Endodermal cell (in vitro differentiated cells): Measurements from ENCODE around the gene MAP1LC3B2. TPM values are rescaled to one million over a fixed set of nuclear protein-coding genes. Genes with fewer than 3 reads are reported as not detected.
A peak's percentile ranks its signal among the peaks of the same experiment; 100 is the strongest.
"Not testable (repeated sequence)": the region's sequence is repeated elsewhere in the genome, so short reads cannot be mapped to it uniquely, and the experiment has no call there.

Experiments
- DNase-seq: peaks from one replicate; pipeline ENCODE4 v3.0.0-alpha.2; 2017
- H3K27ac ChIP-seq: 2 replicates; pipeline ENCODE4 v1.5.1; 2013; ENCODE audit warnings: mild to moderate bottlenecking, low read depth, low read length, moderate library complexity
- H3K27me3 ChIP-seq: 2 replicates; pipeline ENCODE4 v1.6.1; 2013; ENCODE audit warnings: mild to moderate bottlenecking, low read length, moderate library complexity; ENCODE audit not compliant: insufficient read depth, control insufficient read depth, poor library complexity, severe bottlenecking
- H3K36me3 ChIP-seq: 2 replicates; pipeline ENCODE4 v1.7.0; 2013; ENCODE audit warnings: mild to moderate bottlenecking, low read length, moderate library complexity; ENCODE audit not compliant: control insufficient read depth, insufficient read depth
- H3K4me1 ChIP-seq: one replicate; pipeline ENCODE4 v1.7.0; 2013; ENCODE audit warnings: low read length; ENCODE audit not compliant: control insufficient read depth, insufficient read depth
- H3K4me3 ChIP-seq: 2 replicates; pipeline ENCODE4 v1.5.1; 2013; ENCODE audit warnings: mild to moderate bottlenecking, low read length, moderate library complexity
- H3K9ac ChIP-seq: 2 replicates; pipeline ENCODE4 v1.6.1; 2013; ENCODE audit warnings: mild to moderate bottlenecking, low read length, moderate library complexity; ENCODE audit not compliant: poor library complexity, severe bottlenecking; ENCODE audit errors: extremely low read depth
- H3K9me3 ChIP-seq: 2 replicates; pipeline ENCODE4 v1.6.1; 2013; ENCODE audit warnings: mild to moderate bottlenecking, low read length, moderate library complexity; ENCODE audit not compliant: control insufficient read depth
- H3K27ac Mint-ChIP-seq: 2 replicates; pipeline ENCODE4 v1.8.0; 2020; ENCODE audit warnings: mixed read lengths
- H3K27me3 Mint-ChIP-seq: 2 replicates; pipeline ENCODE4 v1.8.0; 2021; ENCODE audit warnings: mild to moderate bottlenecking, mixed read lengths; ENCODE audit not compliant: insufficient read depth
- H3K36me3 Mint-ChIP-seq: 2 replicates; pipeline ENCODE4 v1.8.0; 2020; ENCODE audit warnings: low read depth, mixed read lengths
- H3K4me1 Mint-ChIP-seq: 2 replicates; pipeline ENCODE4 v1.8.0; 2020; ENCODE audit warnings: mixed read lengths
- H3K4me3 Mint-ChIP-seq: 2 replicates; pipeline ENCODE4 v1.8.0; 2020; ENCODE audit warnings: mild to moderate bottlenecking, moderate library complexity, mixed read lengths
- H3K9me3 Mint-ChIP-seq: 2 replicates; pipeline ENCODE4 v1.8.0; 2020; ENCODE audit warnings: mild to moderate bottlenecking, mixed read lengths
- WGBS, 2 experiments: methylation state at CpG; one replicate each; pipeline versions ENCODE4 v1.1.5 to v1.1.7; 2013; ENCODE audit warnings: missing lambda C conversion rate in 2 of 2, mixed read lengths in 1 of 2; ENCODE audit not compliant: insufficient coverage in 1 of 2, insufficient read length in 1 of 2; 5-methylcytosine and 5-hydroxymethylcytosine counted together
- total RNA-seq, 2 donors: library from RNA; stranded (reverse); fragmentation: NEBNext Ultra II Directional in 1 of 2; extraction: Animal tissue kit (Norgen Biotek cat#: 25700) in 1 of 2; gene quantifications; 2 replicates in 1 of 2; 3 replicates in 1 of 2; pipeline ENCODE4 v1.2.1, GENCODE V29; 2021
- TF ChIP-seq, protein P1 (sequence below): fragments of 200-600 bp; sonication (generic); conservative IDR thresholded peaks from 2 replicates; pipeline ENCODE4 v1.5.0; 2021; ENCODE audit warnings: antibody characterized with exemption, mild to moderate bottlenecking

MAP1LC3B2 gene
- total RNA-seq, 2 donors from 2014 or later, result 0.80 to 1.4 TPM

GRCh38 chr12:116564080-116564479 is 4.9 kb downstream of the MAP1LC3B2 start:
- no peak overlapping the region for H3K9ac ChIP-seq
- H3K9me3 ChIP-seq, result peaks cover 36% of the 10 kb centered on the region
- TF ChIP-seq, protein P1, sequence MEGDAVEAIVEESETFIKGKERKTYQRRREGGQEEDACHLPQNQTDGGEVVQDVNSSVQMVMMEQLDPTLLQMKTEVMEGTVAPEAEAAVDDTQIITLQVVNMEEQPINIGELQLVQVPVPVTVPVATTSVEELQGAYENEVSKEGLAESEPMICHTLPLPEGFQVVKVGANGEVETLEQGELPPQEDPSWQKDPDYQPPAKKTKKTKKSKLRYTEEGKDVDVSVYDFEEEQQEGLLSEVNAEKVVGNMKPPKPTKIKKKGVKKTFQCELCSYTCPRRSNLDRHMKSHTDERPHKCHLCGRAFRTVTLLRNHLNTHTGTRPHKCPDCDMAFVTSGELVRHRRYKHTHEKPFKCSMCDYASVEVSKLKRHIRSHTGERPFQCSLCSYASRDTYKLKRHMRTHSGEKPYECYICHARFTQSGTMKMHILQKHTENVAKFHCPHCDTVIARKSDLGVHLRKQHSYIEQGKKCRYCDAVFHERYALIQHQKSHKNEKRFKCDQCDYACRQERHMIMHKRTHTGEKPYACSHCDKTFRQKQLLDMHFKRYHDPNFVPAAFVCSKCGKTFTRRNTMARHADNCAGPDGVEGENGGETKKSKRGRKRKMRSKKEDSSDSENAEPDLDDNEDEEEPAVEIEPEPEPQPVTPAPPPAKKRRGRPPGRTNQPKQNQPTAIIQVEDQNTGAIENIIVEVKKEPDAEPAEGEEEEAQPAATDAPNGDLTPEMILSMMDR, result no peak
- no peak overlapping the region for H3K4me3 ChIP-seq
- peaks cover 14% of the 10 kb centered on the region for H3K4me1 Mint-ChIP-seq
- no peak overlapping the region for H3K4me3 Mint-ChIP-seq
- H3K27me3 ChIP-seq, result no peaks in the 10 kb centered on the region
- DNase-seq, result no peak
- H3K9me3 Mint-ChIP-seq, result peaks cover 42% of the 10 kb centered on the region
- H3K27ac ChIP-seq, result no peak overlapping the region
- no peaks in the 10 kb centered on the region for H3K36me3 Mint-ChIP-seq
- H3K27ac Mint-ChIP-seq, result no peak overlapping the region
- no peaks in the 10 kb centered on the region for H3K4me1 ChIP-seq
- no peaks in the 10 kb centered on the region for H3K27me3 Mint-ChIP-seq
- no peaks in the 10 kb centered on the region for H3K36me3 ChIP-seq

- not testable (repeated sequence) for H3K27ac Mint-ChIP-seq, H3K36me3 Mint-ChIP-seq, H3K27me3 Mint-ChIP-seq, H3K4me1 ChIP-seq, DNase-seq, H3K27ac ChIP-seq, H3K4me3 Mint-ChIP-seq, H3K27me3 ChIP-seq, H3K9ac ChIP-seq, H3K36me3 ChIP-seq, H3K4me1 Mint-ChIP-seq
- peaks cover 43% of the 10 kb centered on the region for H3K9me3 Mint-ChIP-seq
- peaks cover 36% of the 10 kb centered on the region for H3K9me3 ChIP-seq
- peak overlapping the region; percentile 57 for H3K4me3 ChIP-seq
- WGBS, 2 experiments, result 90% methylated on average over 2 to 7 of the region's 7 CpGs
These were observed 6.0 kb downstream of the MAP1LC3B2 start for GRCh38 chr12:116565221-116565620.

- H3K36me3 ChIP-seq, result no peaks in the 10 kb centered on the region
- peaks cover 43% of the 10 kb centered on the region for H3K9me3 Mint-ChIP-seq
- no peaks in the 10 kb centered on the region for H3K4me1 ChIP-seq
- H3K27me3 Mint-ChIP-seq, result no peaks in the 10 kb centered on the region
- DNase-seq, result no peak
- no peaks in the 10 kb centered on the region for H3K27me3 ChIP-seq
- no peak overlapping the region for H3K4me3 Mint-ChIP-seq
- H3K9me3 ChIP-seq, result peaks cover 36% of the 10 kb centered on the region
- no peaks in the 10 kb centered on the region for H3K36me3 Mint-ChIP-seq
- peaks cover 5% of the 10 kb centered on the region for H3K4me1 Mint-ChIP-seq
- 94% methylated on average over 2 of the region's 2 CpGs for WGBS, 2 experiments
- H3K27ac Mint-ChIP-seq, result no peak overlapping the region
- H3K4me3 ChIP-seq, result no peak overlapping the region
- H3K9ac ChIP-seq, result no peak overlapping the region
- no peak overlapping the region for H3K27ac ChIP-seq
- TF ChIP-seq, protein P1, result no peak
These were observed 6.8 kb downstream of the MAP1LC3B2 start for GRCh38 chr12:116565963-116566362.

- H3K27ac Mint-ChIP-seq, result no peak overlapping the region
These were observed 9.0 kb downstream of the MAP1LC3B2 start for GRCh38 chr12:116568203-116568602.

More at GRCh38 chr12:116568203-116568602, 9.0 kb downstream of the MAP1LC3B2 start:
- no peak for DNase-seq
- Histone ChIP-seq H3K27ac (no peak overlapping the region), H3K9ac (no peak overlapping the region), H3K4me3 (no peak overlapping the region), H3K36me3 (no peaks in the 10 kb centered on the region), H3K9me3 (peaks cover 29% of the 10 kb centered on the region), H3K27me3 (no peaks in the 10 kb centered on the region), H3K4me1 (no peaks in the 10 kb centered on the region)
- Mint-ChIP-seq H3K9me3 (peaks cover 30% of the 10 kb centered on the region), H3K27me3 (no peaks in the 10 kb centered on the region), H3K4me1 (peaks cover 5% of the 10 kb centered on the region), H3K36me3 (no peaks in the 10 kb centered on the region), H3K4me3 (no peak overlapping the region)
- WGBS, 2 experiments, result 90 to 92% methylated on average over 2 of the region's 2 CpGs
- TF ChIP-seq, protein P1, result no peak
